Upper lobe of left lung (tissue), 4 donors: ENCODE measurements around the gene DDAH1.

Source experiments
- POLR2AphosphoS5 ChIP-seq, 2 donors: sonication (generic); formaldehyde crosslinking; IDR thresholded peaks; one replicate each; pipeline ENCODE4 v1.5.1; 2017; ENCODE audit warnings: antibody characterized with exemption in 2 of 2
- TF ChIP-seq, protein P1 (sequence below), 6 experiments: fragments of 450-650 bp in 4 of 6; fragments of 200-600 bp in 2 of 6; sonication (generic) in 2 of 6; IDR thresholded peaks; one replicate each; pipeline ENCODE4 v1.5.1; 2016 to 2019; ENCODE audit warnings: antibody characterized with exemption in 6 of 6

DNA sequence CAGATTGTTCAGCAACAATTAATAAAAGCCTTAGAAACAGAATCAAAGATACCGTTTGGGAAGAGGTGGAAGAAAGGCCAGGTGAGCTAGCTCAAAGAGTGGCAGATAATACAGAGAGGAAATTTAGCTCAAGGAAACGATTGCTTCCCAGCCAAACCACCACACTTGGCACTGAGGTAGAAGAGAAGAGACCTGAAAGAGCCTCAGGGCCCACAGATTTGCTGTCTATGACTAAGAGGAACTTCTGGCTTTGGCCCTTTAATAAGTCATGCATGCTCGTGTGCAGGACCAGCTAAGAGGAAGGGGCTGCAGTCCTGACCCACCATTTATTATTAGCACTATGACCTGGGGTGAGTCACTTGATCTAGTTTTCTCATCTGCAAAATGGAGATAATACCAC, 115.7 kb downstream of the DDAH1 start:
- TF ChIP-seq, protein P1, sequence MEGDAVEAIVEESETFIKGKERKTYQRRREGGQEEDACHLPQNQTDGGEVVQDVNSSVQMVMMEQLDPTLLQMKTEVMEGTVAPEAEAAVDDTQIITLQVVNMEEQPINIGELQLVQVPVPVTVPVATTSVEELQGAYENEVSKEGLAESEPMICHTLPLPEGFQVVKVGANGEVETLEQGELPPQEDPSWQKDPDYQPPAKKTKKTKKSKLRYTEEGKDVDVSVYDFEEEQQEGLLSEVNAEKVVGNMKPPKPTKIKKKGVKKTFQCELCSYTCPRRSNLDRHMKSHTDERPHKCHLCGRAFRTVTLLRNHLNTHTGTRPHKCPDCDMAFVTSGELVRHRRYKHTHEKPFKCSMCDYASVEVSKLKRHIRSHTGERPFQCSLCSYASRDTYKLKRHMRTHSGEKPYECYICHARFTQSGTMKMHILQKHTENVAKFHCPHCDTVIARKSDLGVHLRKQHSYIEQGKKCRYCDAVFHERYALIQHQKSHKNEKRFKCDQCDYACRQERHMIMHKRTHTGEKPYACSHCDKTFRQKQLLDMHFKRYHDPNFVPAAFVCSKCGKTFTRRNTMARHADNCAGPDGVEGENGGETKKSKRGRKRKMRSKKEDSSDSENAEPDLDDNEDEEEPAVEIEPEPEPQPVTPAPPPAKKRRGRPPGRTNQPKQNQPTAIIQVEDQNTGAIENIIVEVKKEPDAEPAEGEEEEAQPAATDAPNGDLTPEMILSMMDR (IDR thresholded peaks at IDR 0.05) = no peak
- TF ChIP-seq POLR2AphosphoS5 (IDR thresholded peaks at IDR 0.05) = no peak
